Measurements from ENCODE around the gene KCTD4.
A peak's percentile ranks its signal among the peaks of the same experiment; 100 is the strongest.
"Not testable (repeated sequence)": the region's sequence is repeated elsewhere in the genome, so short reads cannot be mapped to it uniquely, and the experiment has no call there.

The KCTD4 gene

GRCh38 chr13:45215392-45216077 is 14.7 kb upstream of the KCTD4 start:
- DNase-seq: no peak

DNA sequence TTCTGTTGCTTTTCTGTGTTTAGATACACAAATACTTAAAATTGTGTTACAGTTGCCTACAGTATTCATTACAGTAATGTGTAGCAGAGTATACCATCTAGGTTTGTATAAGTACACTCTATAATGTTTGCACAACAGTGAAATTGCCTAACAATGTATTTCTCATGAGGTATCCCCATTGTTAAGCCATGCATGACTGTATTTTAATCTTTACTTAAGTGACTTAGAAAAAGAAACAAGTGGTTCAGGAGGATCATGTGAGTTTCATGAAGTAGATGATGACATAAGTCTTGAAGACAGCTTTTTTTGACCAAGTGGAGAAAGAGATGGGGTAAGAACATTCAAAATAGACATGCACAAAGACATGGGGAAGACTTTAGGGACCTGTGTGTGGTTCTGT is 8.4 kb upstream of the KCTD4 start:
- DNase-seq: no peak

DNA sequence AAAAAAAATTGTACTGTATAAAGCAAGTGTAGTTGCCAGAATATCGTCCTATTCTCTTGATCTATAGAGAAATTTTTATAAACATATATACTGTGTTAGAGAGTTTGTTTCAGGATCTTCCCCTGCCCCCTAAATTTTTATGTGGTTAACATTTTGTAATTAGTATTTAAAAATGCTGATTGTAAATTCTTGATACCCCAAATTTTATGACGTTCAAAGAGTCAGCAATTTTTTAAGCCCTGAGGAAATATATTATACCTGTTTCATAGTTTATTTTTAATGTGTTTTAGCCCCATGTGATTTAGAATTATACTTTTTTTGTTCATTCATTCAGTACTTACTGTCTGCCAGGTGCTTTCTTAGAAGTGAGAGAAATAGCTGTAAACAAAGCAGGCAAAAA is 7.3 kb upstream of the KCTD4 start:
- DNase-seq: no peak

- DNase-seq: peak; percentile 38
Observed at GRCh38 chr13:45207319-45207718, 6.5 kb upstream of the KCTD4 start.

DNA sequence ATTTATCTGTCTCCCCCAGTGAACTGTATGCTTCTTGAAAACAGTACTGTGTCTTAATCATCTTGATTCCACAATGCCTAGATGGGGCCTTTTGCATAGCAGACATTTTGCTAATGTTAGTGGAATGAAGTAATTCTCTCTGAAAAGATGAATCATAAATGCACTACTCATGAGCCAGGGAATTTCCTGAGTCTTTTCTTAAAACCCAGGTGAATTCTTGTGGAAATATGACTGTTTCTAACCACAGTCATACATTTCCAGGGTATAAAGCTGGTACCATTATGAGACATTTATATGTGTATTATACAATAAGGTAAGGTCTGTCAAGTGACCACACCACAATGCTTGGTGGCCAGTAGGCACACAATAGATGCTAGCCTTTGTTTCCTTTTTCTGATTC is 5.5 kb upstream of the KCTD4 start:
- DNase-seq: no peak

DNA sequence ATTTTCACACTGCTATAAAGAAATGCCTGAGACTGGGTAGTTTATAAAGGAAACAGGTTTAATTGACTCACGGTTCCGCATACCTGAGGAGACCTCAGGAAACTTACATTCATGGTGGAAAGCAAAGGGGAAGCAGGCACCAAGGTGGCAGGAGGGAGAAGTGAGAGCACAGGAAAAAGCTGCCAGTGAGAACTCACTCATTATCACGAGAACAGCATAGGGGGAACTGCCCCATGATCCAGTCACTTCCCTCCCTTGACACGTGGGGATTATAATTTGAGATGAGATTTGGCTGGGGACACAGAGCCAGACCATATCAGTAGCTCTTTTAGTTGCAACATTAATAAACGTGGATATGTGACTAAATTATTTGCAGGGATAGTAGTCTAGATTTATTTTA is 4.3 kb upstream of the KCTD4 start:
- DNase-seq: no peak

DNA sequence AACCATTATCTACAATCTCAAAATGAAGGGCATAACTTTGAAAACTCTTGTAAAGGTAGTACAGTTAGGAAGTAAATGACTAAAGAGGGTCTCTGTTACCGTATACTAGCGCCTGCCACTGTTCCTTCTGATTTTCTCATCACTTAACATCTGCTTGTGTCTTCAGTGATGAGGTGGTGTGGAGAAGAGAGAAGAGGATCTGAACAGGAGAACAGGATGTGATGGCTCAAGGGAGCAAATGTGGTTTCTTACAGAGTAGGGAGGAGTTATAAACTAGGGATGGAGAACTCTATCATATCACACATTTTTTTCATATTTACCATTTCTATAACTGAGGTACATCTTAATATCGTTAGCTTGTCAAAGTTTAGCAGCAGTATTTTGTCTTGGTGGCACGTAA is 1.1 kb downstream of the KCTD4 start:
- DNase-seq: no peak

GRCh38 chr13:45198924-45199323 is 1.9 kb downstream of the KCTD4 start:
- DNase-seq: no peak

DNA sequence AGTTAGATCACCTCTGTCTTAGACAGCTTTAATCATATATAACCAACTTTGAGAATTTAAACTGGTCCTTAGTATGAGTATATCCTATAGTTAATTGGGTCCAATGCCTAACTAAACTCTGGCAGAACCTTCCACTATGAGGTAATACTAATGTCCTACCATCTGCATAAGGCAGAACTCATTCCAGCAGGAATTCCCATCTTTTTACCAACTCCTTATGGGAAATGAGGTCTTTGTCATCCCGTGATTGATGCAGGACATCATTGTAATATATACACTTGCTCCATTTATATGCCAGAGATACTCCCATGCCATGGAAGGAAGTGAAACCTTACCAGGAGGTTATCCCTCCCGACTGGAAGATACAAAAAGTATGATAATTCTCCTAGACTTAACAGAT is 2.8 kb downstream of the KCTD4 start:
- DNase-seq: no peak

DNA sequence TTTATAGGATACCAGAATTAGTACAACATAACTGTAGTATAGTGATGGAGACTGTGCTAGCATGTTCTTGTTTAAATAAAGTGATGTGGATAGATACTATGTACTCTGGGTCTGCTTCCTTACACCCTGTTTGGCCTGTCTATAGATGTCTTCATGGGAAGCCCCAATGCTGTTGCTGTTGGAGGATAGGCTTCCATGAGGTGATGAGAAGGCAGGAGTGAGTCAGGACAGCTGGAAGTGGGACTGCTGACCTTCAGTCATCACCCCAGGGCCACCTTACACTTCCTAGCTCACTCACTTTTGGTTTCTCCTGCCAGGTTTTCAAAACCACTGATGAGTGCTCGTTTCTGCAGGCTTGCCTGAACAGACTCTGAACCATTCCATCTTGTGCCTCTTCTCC is 4.2 kb downstream of the KCTD4 start:
- no peak for DNase-seq

GRCh38 chr13:45196096-45196495 is 4.7 kb downstream of the KCTD4 start:
- DNase-seq: no peak

DNA sequence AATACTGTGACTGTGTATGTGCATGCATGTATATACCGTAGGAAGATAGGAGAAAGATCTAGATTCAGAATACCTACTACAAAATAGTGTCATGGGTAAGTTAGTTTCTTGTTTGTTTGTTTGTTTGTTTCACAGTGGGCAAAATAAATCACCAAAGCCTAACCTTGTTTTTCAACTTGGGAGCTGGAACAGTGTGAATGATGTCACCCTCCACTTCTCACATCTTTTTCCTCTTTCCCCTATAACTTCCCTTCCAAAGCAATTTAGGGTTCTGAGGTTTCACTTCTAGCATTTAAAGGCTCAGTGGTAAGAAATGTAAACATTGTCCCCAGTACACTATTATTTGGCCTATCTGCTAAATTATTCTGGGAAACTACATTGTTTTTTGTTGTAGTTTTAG is 5.4 kb downstream of the KCTD4 start:
- no peak for DNase-seq

GRCh38 chr13:45194081-45194939 is 6.5 kb downstream of the KCTD4 start:
- DNase-seq: no peak

DNA sequence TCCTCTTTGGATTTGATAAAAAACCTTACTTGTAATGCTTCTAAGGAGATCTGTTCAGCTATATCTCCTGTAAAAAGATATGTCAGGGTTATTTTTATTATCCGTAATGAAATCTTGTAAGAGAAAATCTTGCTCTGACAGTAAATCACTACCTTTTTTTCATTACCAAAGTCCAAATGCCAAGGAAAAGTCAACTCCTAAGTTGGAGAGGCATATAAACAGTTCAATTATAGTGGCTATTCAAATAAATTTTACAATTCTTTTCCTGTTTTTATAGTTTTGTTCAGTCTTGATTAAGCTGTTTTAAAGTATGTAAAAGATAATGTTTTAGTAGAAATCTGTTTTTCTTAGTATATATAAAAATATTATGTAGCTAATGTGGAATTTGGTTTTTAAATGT is 9.0 kb downstream of the KCTD4 start:
- DNase-seq: no peak

DNA sequence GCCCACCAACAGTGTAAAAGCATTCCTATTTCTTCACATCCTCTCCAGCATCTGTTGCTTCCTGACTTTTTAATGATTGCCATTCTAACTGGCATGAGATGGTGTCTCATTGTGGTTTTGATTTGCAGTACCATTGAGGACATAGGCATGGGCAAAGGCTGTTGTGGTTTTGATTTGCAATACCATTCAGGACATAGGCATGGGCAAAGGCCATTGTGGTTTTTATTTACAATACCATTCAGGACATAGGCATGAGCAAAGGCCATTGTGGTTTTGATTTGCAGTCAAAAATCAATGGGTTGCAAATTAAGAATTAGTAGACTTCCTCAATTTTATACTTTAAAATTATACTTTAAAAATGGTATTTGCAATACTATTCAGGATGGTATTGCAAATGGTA is 11.3 kb downstream of the KCTD4 start:
- not testable (repeated sequence) for DNase-seq

DNA sequence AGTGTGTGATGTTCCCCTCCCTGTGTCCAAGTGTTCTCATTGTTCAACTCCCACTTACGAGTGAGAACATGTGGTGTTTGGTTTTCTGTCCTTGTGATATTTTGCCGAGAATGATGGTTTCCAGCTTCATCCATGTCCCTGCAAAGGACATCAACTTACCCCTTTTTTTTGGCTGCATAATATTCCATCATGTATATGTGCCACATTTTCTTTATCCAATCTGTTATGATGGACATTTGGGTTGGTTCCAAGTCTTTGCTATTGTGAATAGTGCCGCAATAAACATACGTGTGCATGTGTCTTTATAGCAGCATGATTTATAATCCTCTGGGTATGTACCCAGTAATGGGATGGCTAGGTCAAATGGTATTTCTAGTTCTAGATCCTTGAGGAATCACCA is 11.8 kb downstream of the KCTD4 start:
- DNase-seq: not testable (repeated sequence)

DNA sequence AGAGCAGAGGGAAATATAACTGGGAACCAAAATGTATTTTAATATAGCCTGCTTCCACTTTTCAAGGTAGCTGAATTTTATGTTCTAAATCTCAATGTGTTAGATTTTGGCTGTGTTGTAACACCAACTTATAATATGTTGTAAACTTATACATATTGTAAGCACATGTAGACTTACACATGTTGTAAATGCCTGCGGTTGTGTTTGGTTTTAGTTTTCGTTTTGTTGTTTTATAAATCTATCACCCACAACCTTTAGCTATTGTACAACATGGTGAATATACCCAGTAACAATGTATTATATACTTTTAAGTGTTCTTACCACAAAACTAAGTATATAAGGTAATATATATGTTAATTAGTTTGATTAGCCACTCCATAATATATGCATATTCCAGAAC is 15.6 kb downstream of the KCTD4 start:
- DNase-seq: no peak

- DNase-seq: no peak
Observed at GRCh38 chr13:45184693-45185092, 16.2 kb downstream of the KCTD4 start.

DNA sequence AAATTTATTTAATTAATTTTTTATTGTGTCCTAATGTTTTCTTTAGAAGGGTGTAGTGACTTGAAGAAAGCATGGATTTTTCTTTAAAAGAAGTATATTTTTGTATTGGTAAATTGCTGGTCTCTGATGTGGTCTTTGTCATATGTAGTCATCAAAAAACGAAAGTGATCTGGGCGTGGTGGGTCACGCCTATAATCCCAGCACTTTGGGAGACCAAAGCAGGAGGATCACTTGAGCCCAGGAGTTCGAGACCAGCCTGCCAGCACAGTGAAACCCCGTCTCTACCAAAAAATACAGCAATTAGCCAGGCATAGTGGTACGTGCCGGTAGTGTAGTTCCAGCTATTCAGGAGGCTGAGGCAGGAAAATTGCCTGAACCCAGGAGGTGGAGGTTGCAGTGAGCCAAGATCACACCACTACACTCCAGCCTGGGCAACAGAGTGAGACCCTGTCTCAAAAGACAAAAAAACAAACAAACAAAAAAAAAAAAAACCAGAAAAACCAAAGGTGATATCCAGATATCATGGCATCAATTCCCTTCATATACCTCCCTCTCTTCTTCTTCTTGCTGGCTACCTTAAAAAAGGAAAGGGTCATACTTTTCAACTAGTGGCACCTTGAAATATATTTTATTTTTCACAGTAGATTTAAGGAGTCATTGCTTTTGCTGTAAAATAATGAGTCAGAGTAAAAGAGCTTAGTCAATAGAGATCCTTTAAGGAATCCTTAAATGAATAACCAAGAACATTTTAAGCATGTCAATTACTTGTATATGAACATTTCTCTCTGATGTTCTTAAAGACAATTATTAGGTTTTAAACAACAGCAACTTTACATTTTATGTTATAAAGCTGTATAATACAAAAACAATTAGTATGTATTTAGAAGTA is 19.9 kb downstream of the KCTD4 start:
- no peak for DNase-seq

- no peak for DNase-seq
Observed at GRCh38 chr13:45180303-45180702, 20.5 kb downstream of the KCTD4 start.

GRCh38 chr13:45179428-45179827 is 21.4 kb downstream of the KCTD4 start:
- DNase-seq: no peak

- no peak for DNase-seq
Observed at GRCh38 chr13:45178349-45179162, 22.3 kb downstream of the KCTD4 start.

- DNase-seq: no peak
Observed at GRCh38 chr13:45174478-45174877, 26.4 kb downstream of the KCTD4 start.

Measured in NCI-H1105 (cell line).